SKM-1 (cell line): ENCODE data around the gene ATG9A.
"Not testable (repeated sequence)": the region's sequence is repeated elsewhere in the genome, so short reads cannot be mapped to it uniquely, and the experiment has no call there.

Source experiments
- DNase-seq: peaks from one replicate; lab custom pipeline; 2025; ENCODE audit not compliant: unreplicated experiment; lab: John Stamatoyannopoulos, UW

ATG9A gene, protein sequence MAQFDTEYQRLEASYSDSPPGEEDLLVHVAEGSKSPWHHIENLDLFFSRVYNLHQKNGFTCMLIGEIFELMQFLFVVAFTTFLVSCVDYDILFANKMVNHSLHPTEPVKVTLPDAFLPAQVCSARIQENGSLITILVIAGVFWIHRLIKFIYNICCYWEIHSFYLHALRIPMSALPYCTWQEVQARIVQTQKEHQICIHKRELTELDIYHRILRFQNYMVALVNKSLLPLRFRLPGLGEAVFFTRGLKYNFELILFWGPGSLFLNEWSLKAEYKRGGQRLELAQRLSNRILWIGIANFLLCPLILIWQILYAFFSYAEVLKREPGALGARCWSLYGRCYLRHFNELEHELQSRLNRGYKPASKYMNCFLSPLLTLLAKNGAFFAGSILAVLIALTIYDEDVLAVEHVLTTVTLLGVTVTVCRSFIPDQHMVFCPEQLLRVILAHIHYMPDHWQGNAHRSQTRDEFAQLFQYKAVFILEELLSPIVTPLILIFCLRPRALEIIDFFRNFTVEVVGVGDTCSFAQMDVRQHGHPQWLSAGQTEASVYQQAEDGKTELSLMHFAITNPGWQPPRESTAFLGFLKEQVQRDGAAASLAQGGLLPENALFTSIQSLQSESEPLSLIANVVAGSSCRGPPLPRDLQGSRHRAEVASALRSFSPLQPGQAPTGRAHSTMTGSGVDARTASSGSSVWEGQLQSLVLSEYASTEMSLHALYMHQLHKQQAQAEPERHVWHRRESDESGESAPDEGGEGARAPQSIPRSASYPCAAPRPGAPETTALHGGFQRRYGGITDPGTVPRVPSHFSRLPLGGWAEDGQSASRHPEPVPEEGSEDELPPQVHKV

DNA sequence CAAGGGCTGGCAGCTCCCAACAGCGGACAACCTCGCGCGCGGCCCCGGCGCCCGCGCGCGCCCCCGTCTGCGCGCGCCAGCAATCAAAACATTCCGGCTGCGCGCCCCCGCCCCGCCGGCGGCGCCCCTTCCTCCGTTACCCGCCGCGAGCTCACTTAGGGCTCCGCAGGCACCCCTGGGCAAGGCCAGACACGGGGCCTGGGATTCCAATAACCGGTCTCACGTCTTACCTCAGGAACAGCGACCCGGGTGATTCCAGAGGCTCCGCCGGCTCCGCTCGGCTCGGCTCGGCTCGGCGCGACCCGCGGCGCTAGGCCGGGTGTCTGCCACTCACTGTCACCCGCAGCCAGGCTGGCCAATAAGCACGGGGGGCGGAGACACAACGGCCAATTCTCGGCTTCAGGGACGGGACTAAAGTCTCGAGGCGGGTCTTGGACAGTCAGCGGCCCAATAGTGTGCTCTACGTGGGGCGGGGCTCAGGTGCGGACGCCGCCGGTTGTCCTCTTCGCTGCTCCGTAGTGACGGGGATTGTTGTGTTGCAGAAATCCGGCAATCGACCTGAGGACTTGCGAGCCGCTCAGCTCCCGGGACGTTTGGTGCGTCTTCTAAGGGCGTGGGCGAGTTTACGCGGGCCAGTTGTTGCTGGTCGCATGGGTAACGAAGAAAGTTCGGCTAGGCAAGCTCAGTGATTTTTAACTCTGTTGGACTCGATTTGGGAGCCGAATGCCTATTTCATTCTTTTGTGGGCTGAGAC, at the start of gene ATG9A, which contains the start of gene ANKZF1:
TSS of gene ATG9A (minus strand) at position 332 of the 754 bp plus-strand sequence. CDS start 1,612 bp downstream, outside the sequence.
TSS of gene ANKZF1 (plus strand) at position 502 of the 754 bp plus-strand sequence. CDS start 452 bp downstream, outside the sequence.
- peak; percentile 98 for DNase-seq

DNA sequence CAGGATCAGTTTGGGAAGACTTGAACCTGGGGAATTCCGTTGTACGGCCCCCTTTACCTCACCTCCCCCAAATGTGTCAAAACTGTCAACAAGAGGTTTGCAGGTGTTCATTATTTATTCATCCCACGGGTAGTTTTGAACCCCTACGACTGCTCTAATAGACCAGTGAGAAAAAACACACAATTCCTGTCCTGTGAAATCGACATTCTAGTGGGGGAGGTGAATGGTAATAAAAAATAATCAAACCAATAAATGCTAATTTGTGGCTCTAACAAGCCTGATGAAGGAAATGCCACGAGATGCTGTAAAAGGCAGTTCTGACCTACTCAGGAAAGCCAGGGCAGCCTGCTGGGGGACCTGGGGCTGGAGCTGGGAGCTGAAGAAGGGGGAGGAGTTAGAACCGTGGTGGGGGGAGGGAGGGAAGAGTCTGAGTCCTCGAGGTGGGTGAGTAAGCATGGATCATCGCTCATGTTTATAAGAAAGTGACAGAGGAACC, 49.3 kb upstream of the ATG9A start:
- DNase-seq = no peak

DNA sequence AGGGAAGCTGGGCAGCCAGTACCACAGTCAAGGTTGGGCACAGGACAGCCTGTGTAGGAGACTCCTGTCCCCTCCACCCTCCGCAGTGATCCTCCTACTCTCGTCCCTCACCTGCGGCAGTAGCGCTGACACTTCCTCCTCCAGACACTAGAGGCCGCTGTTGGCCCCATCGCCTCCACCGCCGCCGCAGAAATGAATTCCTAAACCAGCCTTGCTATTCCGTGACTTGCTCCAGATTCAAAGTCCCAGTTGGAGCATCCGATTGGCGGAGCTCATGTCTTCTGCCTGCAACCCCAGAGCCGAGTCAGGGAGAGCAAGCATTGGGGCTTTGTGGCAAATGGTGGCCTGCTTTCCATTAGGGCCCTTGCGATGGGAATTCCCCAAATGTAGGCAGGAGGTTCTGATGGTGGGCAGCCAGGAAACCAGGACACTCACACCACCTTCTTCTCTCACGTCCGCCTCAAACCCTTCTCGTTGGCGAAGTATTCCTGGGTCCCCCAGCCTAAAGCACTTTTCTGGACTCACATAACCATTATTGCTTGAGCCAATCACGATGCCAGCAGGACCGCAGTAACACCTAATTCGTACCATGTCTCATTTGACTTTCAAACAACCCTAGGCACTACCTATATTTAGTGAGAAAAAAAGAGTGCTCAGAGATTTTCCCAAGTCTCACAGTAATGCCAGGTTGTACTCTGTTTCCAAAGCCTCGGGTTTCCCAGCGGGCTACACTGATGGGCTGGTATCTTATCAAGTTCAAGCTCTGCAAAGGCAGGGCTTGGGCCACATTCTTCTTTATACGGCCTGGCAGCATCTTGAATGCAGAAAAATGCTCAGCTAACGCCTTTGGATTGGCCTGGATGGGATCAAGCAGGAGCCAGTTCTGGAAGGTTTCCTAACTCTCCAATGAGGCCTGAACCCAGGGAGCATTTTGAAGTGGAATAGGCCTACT, 48.5 kb upstream of the ATG9A start:
- peak; percentile 56 for DNase-seq

DNA sequence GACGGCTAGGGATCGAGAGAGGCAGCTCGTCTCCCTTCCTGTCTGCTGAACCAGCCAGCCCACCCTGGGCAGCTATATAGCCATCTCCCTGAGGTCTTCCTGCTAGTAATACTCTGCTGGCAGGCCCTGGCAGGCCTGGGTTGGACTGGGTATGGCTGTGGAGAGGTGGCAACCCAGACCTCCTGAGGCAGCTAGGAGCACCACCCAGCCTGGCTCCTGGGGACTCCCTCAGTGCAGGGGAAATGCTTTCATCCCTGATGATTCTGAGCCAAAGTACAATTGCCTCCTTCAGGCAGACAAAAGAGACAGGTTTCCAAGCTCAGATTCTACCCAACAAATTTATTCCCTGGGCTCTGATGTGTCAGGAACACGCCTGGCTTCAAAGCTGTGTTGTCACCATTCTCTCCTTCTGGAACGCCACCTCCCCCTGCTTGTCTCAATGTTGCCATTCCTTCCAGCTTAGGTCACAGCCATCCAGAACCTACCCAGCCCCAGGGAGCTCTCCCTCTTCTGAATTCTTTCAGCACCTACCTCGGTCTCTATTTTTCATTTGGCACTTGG, 45.0 kb upstream of the ATG9A start:
- DNase-seq = no peak

DNA sequence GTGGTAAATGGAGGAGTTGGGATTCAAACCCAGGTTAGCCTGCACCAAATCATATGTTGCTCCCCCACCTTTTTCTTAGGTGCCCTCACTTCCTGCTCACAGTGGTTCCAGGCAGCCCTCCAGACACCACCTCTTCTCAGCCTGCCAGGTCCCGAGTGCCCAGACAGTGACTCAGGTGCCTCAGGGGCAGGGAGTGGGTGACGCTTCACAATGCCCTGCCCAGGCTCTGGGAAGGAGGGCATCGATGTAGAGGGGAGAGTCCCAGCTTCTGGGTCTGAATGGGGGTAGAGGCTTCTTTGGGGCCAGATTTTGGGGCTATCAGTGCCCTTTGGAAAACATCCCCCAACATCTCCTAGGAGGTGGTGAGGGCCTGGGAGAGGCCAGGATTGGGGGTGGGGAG, 44.5 kb upstream of the ATG9A start:
- DNase-seq = no peak

DNA sequence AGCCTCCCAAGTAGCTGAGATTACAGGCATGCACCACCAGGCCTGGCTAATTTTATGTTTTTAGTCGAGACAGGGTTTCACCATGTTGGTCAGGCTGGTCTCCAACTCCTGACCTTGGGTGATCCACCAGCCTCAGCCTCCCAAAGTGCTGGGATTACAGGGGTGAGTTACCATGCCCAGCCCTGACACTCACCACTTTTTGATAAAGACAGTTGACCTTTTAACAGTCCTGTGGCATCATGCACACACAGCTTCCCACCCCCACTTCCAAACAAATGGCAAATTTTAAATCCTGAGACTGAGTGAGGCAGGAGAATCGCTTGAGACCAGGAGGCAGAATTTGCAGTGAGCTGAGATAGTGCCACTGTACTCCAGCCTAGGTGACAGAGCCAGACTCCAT, 43.6 kb upstream of the ATG9A start:
- DNase-seq = no peak

DNA sequence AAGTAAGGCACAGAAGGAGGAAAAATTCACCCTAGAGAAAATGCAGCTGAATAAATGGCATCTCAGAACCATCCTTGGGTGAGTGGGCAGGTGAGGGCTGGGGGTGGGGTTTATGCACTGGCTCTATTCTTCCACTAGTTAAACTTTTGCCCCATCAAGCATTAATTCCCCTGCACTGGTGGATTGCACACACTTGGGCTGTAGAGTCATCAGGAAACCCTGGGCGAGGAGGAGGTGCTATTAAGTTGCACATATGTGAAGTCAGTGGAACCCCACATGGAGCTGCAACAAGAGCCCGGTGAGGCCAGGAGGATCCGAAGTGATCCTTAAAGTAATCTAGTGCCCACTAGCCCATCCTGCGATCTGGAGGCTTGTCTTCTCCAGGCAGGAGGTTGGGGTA, 42.9 kb upstream of the ATG9A start:
- DNase-seq = no peak

DNA sequence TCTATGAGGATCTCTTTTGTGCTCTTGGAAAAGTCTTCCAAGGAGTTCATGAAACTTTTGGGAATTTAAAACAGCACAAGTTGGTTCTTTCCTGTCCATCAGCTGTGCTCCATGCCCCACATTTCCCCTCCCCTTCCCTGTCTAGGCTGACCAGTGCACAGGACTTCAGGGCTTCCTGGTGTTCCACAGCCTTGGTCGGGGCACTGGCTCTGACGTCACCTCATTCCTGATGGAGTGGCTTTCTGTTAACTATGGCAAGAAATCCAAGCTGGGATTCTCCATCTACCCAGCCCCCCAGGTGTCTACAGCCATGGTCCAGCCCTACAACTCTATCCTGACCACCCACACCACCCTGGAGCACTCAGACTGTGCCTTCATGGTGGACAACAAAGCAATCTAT, 41.6 kb upstream of the ATG9A start:
- DNase-seq = no peak

DNA sequence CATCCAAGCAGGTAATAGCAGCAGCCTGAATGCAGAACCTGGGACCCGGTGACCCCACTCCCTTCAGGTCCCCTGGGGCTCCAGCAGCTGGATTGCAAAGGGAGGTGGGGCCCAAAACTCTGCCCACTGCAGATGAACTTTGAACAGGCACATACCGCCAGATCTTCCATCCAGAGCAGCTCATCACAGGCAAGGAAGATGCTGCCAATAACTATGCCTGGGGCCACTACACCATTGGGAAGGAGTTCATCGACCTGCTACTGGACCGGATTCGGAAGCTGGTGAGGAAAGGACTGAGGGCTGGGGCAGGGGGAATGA, 40.6 kb upstream of the ATG9A start:
- DNase-seq = no peak

DNA sequence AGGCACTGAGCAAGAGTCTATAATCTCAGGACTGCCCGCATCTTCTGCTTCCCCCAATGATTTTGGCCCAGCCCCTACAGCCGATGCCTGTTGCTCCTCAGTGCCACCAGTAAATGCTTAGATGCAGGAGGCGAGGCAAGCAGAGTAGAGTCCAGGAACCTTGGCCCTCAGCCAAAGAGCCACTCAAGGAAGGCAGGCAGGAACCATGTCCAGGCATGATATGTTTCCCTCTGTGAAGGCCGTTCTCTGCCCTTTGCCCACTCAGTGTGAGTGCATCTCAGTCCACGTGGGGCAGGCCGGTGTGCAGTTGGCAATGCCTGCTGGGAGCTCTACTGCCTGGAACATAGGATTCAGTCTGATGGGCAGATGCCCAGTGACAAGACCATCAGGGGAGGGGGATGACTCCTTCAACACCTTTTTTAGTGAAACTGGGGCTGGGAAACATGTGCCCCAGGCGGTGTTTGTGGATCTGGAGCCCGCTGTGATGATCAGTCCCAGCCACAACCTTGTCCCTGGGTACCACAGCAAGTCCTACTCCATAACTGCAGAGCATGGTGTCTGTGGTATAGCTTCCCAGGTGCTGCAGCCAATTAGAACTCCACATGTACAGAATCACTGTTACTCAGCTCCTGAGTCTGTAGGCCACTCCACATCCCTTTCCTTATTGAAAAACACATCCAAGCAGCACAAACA, 40.1 kb upstream of the ATG9A start:
- no peak for DNase-seq

DNA sequence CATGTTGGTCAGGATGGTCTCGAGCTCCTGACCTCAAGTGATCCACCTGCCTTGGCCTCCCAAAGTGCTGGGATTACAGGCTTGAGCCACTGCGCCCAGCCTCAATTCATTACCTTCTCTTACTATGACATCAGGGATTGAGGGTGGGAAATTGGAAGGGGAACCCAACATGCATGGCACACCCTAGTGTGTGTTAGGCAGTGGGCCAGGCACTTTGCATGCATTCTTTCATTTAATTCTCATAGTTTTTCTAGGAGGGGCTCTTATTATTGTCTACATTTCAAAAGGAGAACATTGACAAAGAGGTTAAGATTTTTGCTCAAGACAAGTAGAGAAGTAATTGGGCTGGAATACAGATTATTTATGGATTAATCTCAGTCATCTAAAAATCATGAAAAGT, 38.9 kb upstream of the ATG9A start:
- no peak for DNase-seq

DNA sequence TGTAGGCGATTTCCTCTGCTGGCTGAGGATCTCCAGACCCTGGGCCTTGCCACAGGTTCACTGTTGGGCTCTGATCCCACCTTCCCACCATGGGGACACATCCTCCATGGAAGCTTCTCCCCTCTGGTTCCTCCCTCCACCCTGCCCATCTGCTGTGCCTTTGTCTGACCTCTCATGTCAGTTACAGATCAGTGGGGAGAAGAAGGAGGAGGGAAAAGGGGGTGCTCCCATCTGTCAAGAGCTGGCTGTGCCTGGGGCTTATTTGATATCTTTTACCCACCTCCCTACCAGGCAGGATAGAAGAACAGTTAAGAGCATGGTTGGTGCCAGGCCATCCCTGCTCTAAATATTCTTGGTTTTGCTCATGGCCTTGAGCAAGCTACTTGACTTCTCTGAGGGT, 37.5 kb upstream of the ATG9A start:
- DNase-seq = no peak

DNA sequence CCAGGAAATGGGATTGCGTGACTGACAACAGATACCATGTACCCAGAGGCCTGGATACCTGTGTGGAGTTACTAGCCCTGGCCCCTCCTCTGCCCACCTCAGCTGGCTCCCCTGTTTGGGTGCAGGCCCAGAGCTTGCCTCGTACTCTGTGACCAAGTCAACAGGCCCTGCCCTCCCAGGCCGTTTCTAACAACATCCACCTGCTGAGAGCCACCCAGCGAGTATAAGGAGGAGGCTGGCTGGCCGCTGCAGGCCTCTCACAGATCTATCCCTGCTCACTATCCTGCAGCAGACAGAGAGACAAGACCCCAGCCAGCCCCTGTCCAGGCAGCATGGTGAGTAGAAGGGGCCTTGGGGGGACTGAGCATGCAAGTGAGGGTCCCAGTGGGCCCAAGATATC, 36.8 kb upstream of the ATG9A start:
- no peak for DNase-seq

DNA sequence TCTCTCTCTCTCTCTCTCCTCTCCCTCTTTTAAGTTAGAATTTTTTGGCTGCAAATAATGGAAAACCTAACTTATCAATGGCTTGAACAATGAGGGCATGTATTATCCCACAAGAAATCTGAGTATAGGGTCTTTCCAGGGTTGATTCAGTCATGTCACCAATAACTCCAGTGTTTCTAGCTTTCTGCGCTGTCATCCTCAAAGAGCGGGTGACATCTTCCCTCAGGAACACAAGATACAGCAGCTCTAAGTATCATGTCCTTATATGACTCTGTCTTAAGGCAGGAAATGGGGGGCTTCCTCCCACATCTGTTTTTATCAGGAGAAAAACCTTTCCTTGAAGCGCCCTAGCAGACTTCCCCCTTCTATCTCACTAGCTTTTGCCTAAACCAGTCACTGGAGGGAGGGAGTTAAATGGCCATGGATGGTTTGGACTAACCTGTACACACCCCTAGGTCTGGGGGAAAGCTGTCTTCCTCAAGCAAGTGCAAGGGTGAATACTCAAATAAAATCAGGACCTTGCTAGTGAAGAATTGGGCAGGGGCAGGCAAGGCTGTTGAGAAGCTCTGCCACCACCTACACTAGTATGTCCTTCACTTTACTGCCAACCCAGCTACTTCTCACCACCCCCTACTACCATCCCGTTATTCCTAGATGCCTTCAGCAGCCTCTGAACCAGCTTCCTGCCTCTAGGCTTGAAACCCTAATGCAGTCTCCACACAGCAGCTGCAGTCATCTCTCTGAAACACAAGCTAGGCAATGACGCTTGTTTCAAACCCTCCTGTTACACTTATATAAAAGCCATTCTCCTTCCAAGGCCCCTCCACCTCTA, 31.8 kb upstream of the ATG9A start:
- DNase-seq = no peak

DNA sequence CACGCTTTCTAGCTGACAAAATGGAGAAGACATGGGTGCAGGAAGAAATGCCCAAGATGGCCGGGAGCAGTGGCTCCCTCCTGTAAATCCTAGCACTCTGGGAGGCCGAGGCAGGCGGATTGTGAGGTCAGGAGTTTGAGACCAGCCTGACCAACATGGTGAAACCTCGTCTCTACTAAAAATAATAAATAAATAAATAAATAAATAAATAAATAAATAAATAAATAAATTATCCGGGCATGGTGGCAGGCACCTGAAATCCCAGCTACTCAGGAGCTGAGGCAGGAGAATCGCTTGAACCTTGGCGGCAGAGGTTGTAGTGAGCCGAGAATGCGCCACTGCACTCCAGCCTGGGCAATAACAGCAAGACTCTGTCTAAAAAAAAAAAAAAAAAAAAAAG, 29.5 kb upstream of the ATG9A start:
- not testable (repeated sequence) for DNase-seq

DNA sequence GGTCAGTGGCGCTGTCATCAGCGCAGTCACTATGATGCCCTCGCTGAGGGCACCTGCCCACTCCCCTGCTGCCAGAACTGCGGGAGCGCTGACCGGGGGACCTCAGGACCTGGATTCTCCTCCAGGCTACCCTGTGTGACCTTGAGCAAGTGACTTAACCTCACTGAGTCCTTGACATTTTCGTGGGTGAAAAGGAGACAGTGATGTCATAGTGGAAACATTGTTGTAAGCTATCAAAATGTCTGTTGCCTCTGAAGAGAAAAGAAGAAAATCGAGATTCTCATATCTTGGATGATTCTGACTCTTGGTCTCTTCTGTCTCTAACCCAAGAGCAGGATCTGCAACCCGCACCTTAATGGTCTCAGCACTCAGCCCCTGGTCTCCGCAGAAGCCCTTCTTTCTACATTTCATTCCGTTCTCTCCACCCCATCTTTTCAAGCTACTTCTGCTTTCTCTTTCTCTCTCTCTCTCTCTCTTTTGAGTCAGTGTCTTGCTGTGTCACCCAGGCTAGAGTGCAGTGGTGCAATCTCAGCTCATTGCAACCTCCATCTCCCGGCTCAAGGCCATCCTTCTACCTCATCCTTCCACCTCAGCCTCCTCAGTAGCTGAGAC, 25.3 kb upstream of the ATG9A start:
- peak; percentile 65 for DNase-seq

DNA sequence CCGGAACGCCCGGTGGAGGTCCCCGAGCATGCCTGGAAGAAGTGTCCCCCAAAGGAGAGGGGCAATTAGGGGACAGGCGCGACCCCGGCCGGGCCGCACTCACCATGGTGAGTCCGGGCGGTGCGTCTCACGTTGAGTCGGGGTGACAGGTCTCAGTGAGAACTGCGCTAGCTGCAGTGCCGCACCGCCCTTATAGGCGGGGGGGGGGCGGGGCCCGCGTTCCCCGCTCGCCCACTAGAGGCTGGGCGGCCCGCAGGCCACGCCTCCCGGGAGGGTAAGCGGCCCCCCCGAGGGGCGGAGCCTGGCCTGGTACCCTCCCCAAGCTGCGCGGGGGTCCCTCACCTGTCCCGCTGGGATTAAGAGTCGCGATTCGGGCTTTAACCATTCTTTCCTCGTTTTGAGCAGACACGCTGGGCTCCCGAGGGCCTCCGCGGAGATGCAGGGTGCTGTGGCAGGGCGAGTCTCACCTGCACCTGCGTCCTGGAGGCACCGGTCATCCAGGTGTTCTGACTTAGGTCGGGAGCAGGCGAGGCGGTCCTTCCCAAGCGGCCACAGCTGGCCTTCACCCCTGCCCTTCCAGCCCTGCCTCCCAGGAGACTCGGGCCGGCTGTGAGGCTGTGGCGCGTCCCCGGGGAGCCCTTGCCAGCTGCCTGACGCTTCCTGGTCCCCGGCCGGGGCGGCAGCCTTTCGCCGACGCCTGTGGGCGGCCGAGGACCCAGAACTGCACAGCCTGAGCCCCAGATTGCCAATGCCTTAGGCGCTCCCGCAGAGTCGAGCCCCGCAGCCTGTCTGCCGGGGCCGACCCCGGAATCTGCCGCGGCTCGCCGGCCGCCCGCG, 24.5 kb upstream of the ATG9A start, which contains the start of gene TUBA4A:
TSS of gene TUBA4A (minus strand) at position 166 of the 837 bp plus-strand sequence. CDS start at position 106, 60 bp downstream.
- DNase-seq = peak; percentile 56
